ENCODE data around the gene RAB40C.

GRCh38 chr16:560701-561412 is 29.0 kb upstream of the RAB40C start:
- TF ChIP-seq CTCF (IDR thresholded peaks at IDR 0.05): no peak
- no peak for TF ChIP-seq POLR2A (IDR thresholded peaks at IDR 0.05)

All from lower leg skin (tissue), 3 donors.